Measurements from ENCODE around the gene CCDC43. TPM values are rescaled to one million over a fixed set of nuclear protein-coding genes. Genes with fewer than 3 reads are reported as not detected.

CCDC43 gene
- total and polyA plus RNA-seq, 2 of the 13 experiments (the other 11 are each of a cell fraction or from before 2014, with no cell fraction given) = 17.5 to 94.8 TPM

- TF ChIP-seq ARNT2 (CRISPR knock-in tag; IDR thresholded peaks at IDR 0.05; ENCODE audit: low read depth) = peak; percentile 75
- TF ChIP-seq ZZZ3 (CRISPR knock-in tag; IDR thresholded peaks at IDR 0.05; ENCODE audit: borderline replicate concordance) = 0 out of 2 replicates have a peak, but pooled peaks have one; percentile 47
- no peak; the same call in 1 of the 2 replicates for TF ChIP-seq ZBTB8A (CRISPR knock-in tag; IDR thresholded peaks at IDR 0.05; ENCODE audit: borderline replicate concordance, low read depth)
- peak; percentile 93 for TF ChIP-seq SALL1 (CRISPR knock-in tag; IDR thresholded peaks at IDR 0.05)
- TF ChIP-seq HMG20B (CRISPR knock-in tag; conservative IDR thresholded peaks at IDR 0.05) = peak; percentile 45; the same call in 1 of the 2 replicates
- no peak; the same call in 1 of the 2 replicates for TF ChIP-seq ZNF878 (CRISPR knock-in tag; IDR thresholded peaks at IDR 0.05)
- peak; percentile 89 for TF ChIP-seq YEATS4 (CRISPR knock-in tag; IDR thresholded peaks at IDR 0.05; ENCODE audit: borderline replicate concordance)
- no peak for TF ChIP-seq NAIF1 (CRISPR knock-in tag; IDR thresholded peaks at IDR 0.05; ENCODE audit: borderline replicate concordance)
- TF ChIP-seq CEBPG (CRISPR knock-in tag; IDR thresholded peaks at IDR 0.05) = peak; percentile 36; the same call in 1 of the 2 replicates
- TF ChIP-seq SOX5 (CRISPR knock-in tag; IDR thresholded peaks at IDR 0.05; ENCODE audit: borderline replicate concordance) = 0 out of 2 replicates have a peak, but pooled peaks have one; percentile 8
- TF ChIP-seq ATRX (CRISPR knock-in tag; IDR thresholded peaks at IDR 0.05; ENCODE audit: borderline replicate concordance) = no peak; the same call in 1 of the 2 replicates
- TF ChIP-seq, protein P1, sequence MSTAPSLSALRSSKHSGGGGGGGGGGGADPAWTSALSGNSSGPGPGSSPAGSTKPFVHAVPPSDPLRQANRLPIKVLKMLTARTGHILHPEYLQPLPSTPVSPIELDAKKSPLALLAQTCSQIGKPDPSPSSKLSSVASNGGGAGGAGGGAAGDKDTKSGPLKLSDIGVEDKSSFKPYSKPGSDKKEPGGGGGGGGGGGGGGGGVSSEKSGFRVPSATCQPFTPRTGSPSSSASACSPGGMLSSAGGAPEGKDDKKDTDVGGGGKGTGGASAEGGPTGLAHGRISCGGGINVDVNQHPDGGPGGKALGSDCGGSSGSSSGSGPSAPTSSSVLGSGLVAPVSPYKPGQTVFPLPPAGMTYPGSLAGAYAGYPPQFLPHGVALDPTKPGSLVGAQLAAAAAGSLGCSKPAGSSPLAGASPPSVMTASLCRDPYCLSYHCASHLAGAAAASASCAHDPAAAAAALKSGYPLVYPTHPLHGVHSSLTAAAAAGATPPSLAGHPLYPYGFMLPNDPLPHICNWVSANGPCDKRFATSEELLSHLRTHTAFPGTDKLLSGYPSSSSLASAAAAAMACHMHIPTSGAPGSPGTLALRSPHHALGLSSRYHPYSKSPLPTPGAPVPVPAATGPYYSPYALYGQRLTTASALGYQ (CRISPR knock-in tag; IDR thresholded peaks at IDR 0.05) = peak; percentile 42; the same call in 1 of the 2 replicates
- no peak for TF ChIP-seq CEBPB (IDR thresholded peaks at IDR 0.05; ENCODE audit: borderline replicate concordance, low read depth, low read length)
- TF ChIP-seq ZNF292 (CRISPR knock-in tag; IDR thresholded peaks at IDR 0.05; ENCODE audit: borderline replicate concordance, low read depth) = peak; percentile 77; the same call in 1 of the 2 replicates
- no peak for TF ChIP-seq IRF1 (CRISPR knock-in tag; IDR thresholded peaks at IDR 0.05; ENCODE audit: low read depth)
- no peak for TF ChIP-seq ZBTB1 (CRISPR knock-in tag; IDR thresholded peaks at IDR 0.05; ENCODE audit: borderline replicate concordance)
- TF ChIP-seq ZKSCAN8 (CRISPR knock-in tag; IDR thresholded peaks at IDR 0.05; ENCODE audit: borderline replicate concordance) = 0 out of 2 replicates have a peak, but pooled peaks have one; percentile 62
- peak; percentile 92 for TF ChIP-seq ZNF607 (CRISPR knock-in tag; IDR thresholded peaks at IDR 0.05; ENCODE audit: borderline replicate concordance)
- TF ChIP-seq FOSL2 (CRISPR knock-in tag; IDR thresholded peaks at IDR 0.05) = peak; percentile 36
- TF ChIP-seq FOXA1 (IDR thresholded peaks at IDR 0.05) = no peak
- peak; percentile 34; the same call in 1 of the 2 replicates for TF ChIP-seq FOXA1 (CRISPR knock-in tag; IDR thresholded peaks at IDR 0.05)
- no peak; the same call in 1 of the 2 replicates for TF ChIP-seq MYNN (CRISPR knock-in tag; IDR thresholded peaks at IDR 0.05; ENCODE audit: low read depth)
- TF ChIP-seq ZNF775 (CRISPR knock-in tag; IDR thresholded peaks at IDR 0.05; ENCODE audit: borderline replicate concordance) = no peak
- TF ChIP-seq ZNF343 (CRISPR knock-in tag; IDR thresholded peaks at IDR 0.05) = no peak
- peak; percentile 40 for TF ChIP-seq ZNF431 (CRISPR knock-in tag; IDR thresholded peaks at IDR 0.05; ENCODE audit: borderline replicate concordance, low read depth)
- peak; percentile 60; the same call in 1 of the 2 replicates for TF ChIP-seq MAZ (IDR thresholded peaks at IDR 0.05; ENCODE audit: borderline replicate concordance, low read depth, low read length)
- TF ChIP-seq MAZ (CRISPR knock-in tag; IDR thresholded peaks at IDR 0.05; ENCODE audit: low read depth) = peak; percentile 93
- no peak for TF ChIP-seq TFAP4 (IDR thresholded peaks at IDR 0.05; ENCODE audit: borderline replicate concordance, low read depth)
Observed at GRCh38 chr17:44689477-44690217, at the start of gene CCDC43 (continued).
